HepG2 (cell line): ENCODE results near the gene SNAPC3. TPM values are rescaled to one million over a fixed set of nuclear protein-coding genes. Genes with fewer than 3 reads are reported as not detected.

ENCODE experiments used
- CHD2 ChIP-seq: IDR thresholded peaks from 2 replicates; pipeline ENCODE4 v1.6.1; 2011; ENCODE audit warnings: low read depth, low read length, improper control_type of control experiment
- CREM ChIP-seq, 2 experiments: sonication (generic) in 1 of 2; formaldehyde crosslinking in 1 of 2; IDR thresholded peaks; 2 replicates each; pipeline versions ENCODE4 v1.4.0 to v1.6.1; 2016 to 2020; ENCODE audit warnings: antibody characterized with exemption in 1 of 2, mild to moderate bottlenecking in 1 of 2, missing genetic modification reagents in 1 of 2
- DPF2 ChIP-seq: sonication (generic); formaldehyde crosslinking; IDR thresholded peaks from 2 replicates; pipeline ENCODE4 v1.4.0; 2020; ENCODE audit warnings: mild to moderate bottlenecking, low read depth, missing genetic modification reagents, borderline replicate concordance
- FIP1L1 ChIP-seq: fragments of 200-400 bp; formaldehyde crosslinking; IDR thresholded peaks from 2 replicates; pipeline ENCODE4 v1.6.1; 2018; ENCODE audit warnings: low read depth, mild to moderate bottlenecking, low read length, moderate library complexity, borderline replicate concordance; ENCODE audit not compliant: insufficient read depth
- FOXP1 ChIP-seq, 2 experiments: fragments of 450-650 bp in 1 of 2; IDR thresholded peaks; 2 replicates each; pipeline ENCODE4 v1.6.1; 2017 to 2018; ENCODE audit warnings: antibody characterized with exemption in 1 of 2
- HNRNPLL ChIP-seq: fragments of 200-400 bp; formaldehyde crosslinking; IDR thresholded peaks from 2 replicates; pipeline ENCODE4 v1.6.1; 2017; ENCODE audit warnings: mild to moderate bottlenecking, low read depth, low read length; ENCODE audit not compliant: poor library complexity, severe bottlenecking
- MLXIP ChIP-seq: sonication (generic); formaldehyde crosslinking; IDR thresholded peaks from 2 replicates; pipeline ENCODE4 v1.9.0; 2021; ENCODE audit warnings: missing genetic modification reagents, borderline replicate concordance
- MTA1 ChIP-seq: sonication (generic); formaldehyde crosslinking; IDR thresholded peaks from 2 replicates; pipeline ENCODE4 v1.4.0; 2020; ENCODE audit warnings: missing genetic modification reagents, mild to moderate bottlenecking, borderline replicate concordance
- NFKB2 ChIP-seq: sonication (generic); formaldehyde crosslinking; IDR thresholded peaks from 2 replicates; pipeline ENCODE4 v1.4.0; 2020; ENCODE audit warnings: missing genetic modification reagents, borderline replicate concordance
- PTBP1 ChIP-seq: fragments of 200-400 bp; formaldehyde crosslinking; IDR thresholded peaks from 2 replicates; pipeline ENCODE4 v1.6.1; 2018; ENCODE audit warnings: low read length, low read depth; ENCODE audit not compliant: poor library complexity, severe bottlenecking
- RXRB ChIP-seq: IDR thresholded peaks from 2 replicates; pipeline ENCODE4 v1.6.1; 2016; ENCODE audit warnings: borderline replicate concordance, missing genetic modification reagents, missing compliant biosample characterization
- THAP9 ChIP-seq: sonication (generic); formaldehyde crosslinking; IDR thresholded peaks from 2 replicates; pipeline ENCODE4; 2020; ENCODE audit warnings: missing genetic modification reagents, mild to moderate bottlenecking, borderline replicate concordance
- ZBTB14 ChIP-seq: sonication (generic); formaldehyde crosslinking; IDR thresholded peaks from 2 replicates; pipeline ENCODE4 v1.4.0; 2020; ENCODE audit warnings: missing genetic modification reagents
- ZBTB39 ChIP-seq: sonication (generic); formaldehyde crosslinking; IDR thresholded peaks from 2 replicates; pipeline ENCODE4 v1.5.0; 2020; ENCODE audit warnings: missing genetic modification reagents
- ZFYVE20 ChIP-seq: sonication (generic); formaldehyde crosslinking; IDR thresholded peaks from 2 replicates; pipeline ENCODE4 v1.8.0; 2023; ENCODE audit warnings: low read depth, mild to moderate bottlenecking, moderate library complexity, missing genetic modification reagents, borderline replicate concordance
- ZNF282 ChIP-seq: fragments of 450-650 bp; IDR thresholded peaks from 2 replicates; pipeline ENCODE4 v1.6.1; 2018; ENCODE audit not compliant: partially characterized antibody
- ZNF747 ChIP-seq: sonication (generic); formaldehyde crosslinking; IDR thresholded peaks from 2 replicates; pipeline ENCODE4 v1.8.1; 2023; ENCODE audit warnings: missing genetic modification reagents, mild to moderate bottlenecking, borderline replicate concordance
- ZNF841 ChIP-seq: sonication (generic); formaldehyde crosslinking; IDR thresholded peaks from 2 replicates; pipeline ENCODE4 v1.8.1; 2023; ENCODE audit warnings: missing genetic modification reagents, borderline replicate concordance
- polyA plus RNA-seq, 8 experiments: library from polyadenylated mRNA; depleted of rRNA in 3 of 8; stranded (reverse) in 7 of 8; unstranded in 1 of 8; fragments of >200 nt; fragmentation: Illumina TruSeq in 4 of 8; extraction: Trizol in 4 of 8; gene quantifications; 2 replicates each; pipeline versions ENCODE4 v1.2.1 to v1.2.3, GENCODE V29; 2011 to 2016; ENCODE audit warnings: low read depth in 4 of 8, missing spikeins in 1 of 8, mixed read lengths in 1 of 8; ENCODE audit not compliant: insufficient read depth in 1 of 8
- total RNA-seq, 5 experiments: library from RNA; depleted of rRNA; stranded (reverse); fragments of >200 nt; fragmentation: Illumina TruSeq; extraction: Trizol; gene quantifications; 2 replicates each; pipeline ENCODE4 v1.2.3, GENCODE V29; 2016; ENCODE audit warnings: low read depth in 1 of 5

SNAPC3 gene
- total and polyA plus RNA-seq, 2 of the 13 experiments (the other 11 are each of a cell fraction or from before 2014, with no cell fraction given): 25.6 to 26.0 TPM

- TF ChIP-seq ZFYVE20 (CRISPR knock-in tag): no peak
- peak; percentile 82 for TF ChIP-seq ZBTB14 (CRISPR knock-in tag)
- TF ChIP-seq HNRNPLL: peak; percentile 99
- no peak for TF ChIP-seq ZNF841
- peak; percentile 85; the same call in 1 of the 2 replicates for TF ChIP-seq MTA1 (CRISPR knock-in tag)
- no peak for TF ChIP-seq FOXP1 (IDR thresholded peaks at IDR 0.05)
- peak; percentile 19; the same call in 1 of the 2 replicates for TF ChIP-seq FOXP1 (CRISPR knock-in tag; IDR thresholded peaks at IDR 0.05)
- no peak for TF ChIP-seq MLXIP (CRISPR knock-in tag)
- 0 out of 2 replicates have a peak, but pooled peaks have one; percentile 26 for TF ChIP-seq DPF2 (CRISPR knock-in tag)
- peak; percentile 88 for TF ChIP-seq THAP9 (CRISPR knock-in tag)
- TF ChIP-seq ZNF282: no peak
- TF ChIP-seq PTBP1: no peak
- no peak for TF ChIP-seq FIP1L1
- peak; percentile 44 for TF ChIP-seq RXRB
- TF ChIP-seq ZBTB39 (CRISPR knock-in tag): peak; percentile 75
- peak; percentile 63; the same call in 1 of the 2 replicates for TF ChIP-seq ZNF747 (CRISPR knock-in tag)
- TF ChIP-seq NFKB2 (CRISPR knock-in tag): peak; percentile 40; the same call in 1 of the 2 replicates
- peak; percentile 92 for TF ChIP-seq CHD2
- TF ChIP-seq CREM (IDR thresholded peaks at IDR 0.05): peak; percentile 80
- no peak for TF ChIP-seq CREM (CRISPR knock-in tag; IDR thresholded peaks at IDR 0.05)
Measured at GRCh38 chr9:15422372-15423230, at the start of gene SNAPC3 (continued).
